B cell (primary cell): Measurements from ENCODE around the gene GMEB2. TPM values are rescaled to one million over a fixed set of nuclear protein-coding genes. Genes with fewer than 3 reads are reported as not detected.

Experiments
- ATAC-seq: fragments of 200-7000 bp; cut with Tn5 transposase; one replicate; pipeline ENCODE4 v1.10.0; 2021; ENCODE audit warnings: low read depth, mild to moderate bottlenecking, moderate number of reproducible peaks, moderate library complexity
- CTCF ChIA-PET: fragments of 350-600 bp; sonication (Branson Sonifier 250); formaldehyde crosslinking; loops from one replicate; lab custom pipeline; 2021; ENCODE audit warnings: antibody characterized with exemption, inconsistent platforms; lab: Charles Lee
- POLR2A ChIA-PET: fragments of 350-600 bp; sonication (Branson Sonifier 250); formaldehyde crosslinking; loops from one replicate; lab custom pipeline; 2021; ENCODE audit warnings: antibody characterized with exemption; lab: Charles Lee
- DNase-seq: peaks from one replicate; pipeline ENCODE4 v3.0.0; 2013
- H2AFZ ChIP-seq: 2 replicates; pipeline ENCODE4 v1.6.1; 2012; ENCODE audit warnings: mild to moderate bottlenecking, low read depth, low read length; ENCODE audit not compliant: insufficient read depth, poor library complexity, severe bottlenecking
- H3K27ac ChIP-seq, 2 donors: 1 replicate in 1 of 2; 2 replicates in 1 of 2; pipeline ENCODE4 v1.5.1; 2012 to 2013; ENCODE audit warnings: low read length in 2 of 2, mild to moderate bottlenecking in 2 of 2, moderate library complexity in 1 of 2
- H3K27me3 ChIP-seq, 4 experiments: fragments of 200-600 bp in 1 of 4; sonication (generic) in 1 of 4; replicated peaks in 1 of 4; 1 replicate in 2 of 4; 2 replicates in 2 of 4; pipeline versions ENCODE4 v1.6.1 to v1.7.0; 2013 to 2016; ENCODE audit warnings: low read length in 3 of 4, mild to moderate bottlenecking in 2 of 4, mixed read lengths in 1 of 4, moderate library complexity in 1 of 4; ENCODE audit not compliant: insufficient read depth in 4 of 4, control insufficient read depth in 3 of 4; ENCODE audit errors: control extremely low read depth in 1 of 4
- H3K36me3 ChIP-seq, 2 experiments: replicated peaks in 1 of 2; 1 replicate in 1 of 2; 2 replicates in 1 of 2; pipeline versions ENCODE4 v1.6.1 to v1.7.1; 2013; ENCODE audit warnings: low read length in 1 of 2; ENCODE audit not compliant: insufficient read depth in 2 of 2, control insufficient read depth in 1 of 2; ENCODE audit errors: control extremely low read depth in 1 of 2, extremely low read depth in 1 of 2
- H3K4me1 ChIP-seq, 2 donors: fragments of 200-600 bp in 1 of 2; sonication (generic) in 1 of 2; 1 replicate in 1 of 2; 2 replicates in 1 of 2; pipeline versions ENCODE4 v1.5.1 to v1.6.1; 2013 to 2017; ENCODE audit warnings: low read length in 2 of 2; ENCODE audit not compliant: control insufficient read depth in 2 of 2, insufficient read depth in 2 of 2
- H3K4me2 ChIP-seq: replicated peaks from 2 replicates; pipeline ENCODE3; 2012; ENCODE audit warnings: mild to moderate bottlenecking, low read depth, low read length; ENCODE audit not compliant: poor library complexity, severe bottlenecking
- H3K4me3 ChIP-seq, 5 experiments: fragments of 200-600 bp in 1 of 5; sonication (generic) in 1 of 5; 1 replicate in 3 of 5; 2 replicates in 2 of 5; pipeline versions ENCODE4 v1.5.1 to v1.7.0; 2011 to 2016; ENCODE audit warnings: low read length in 4 of 5, mild to moderate bottlenecking in 4 of 5, low read depth in 2 of 5, control low read depth in 1 of 5, moderate library complexity in 1 of 5; ENCODE audit not compliant: insufficient read depth in 1 of 5; ENCODE audit errors: control extremely low read depth in 1 of 5, extremely low read depth in 1 of 5
- H3K79me2 ChIP-seq: fragments of 200-600 bp; sonication (generic); one replicate; pipeline ENCODE4 v1.6.0; 2016; ENCODE audit warnings: low read length; ENCODE audit not compliant: control insufficient read depth, insufficient read depth
- H3K9ac ChIP-seq: fragments of 200-600 bp; sonication (generic); 2 replicates; pipeline ENCODE4 v1.6.1; 2017; ENCODE audit warnings: mild to moderate bottlenecking, low read length, moderate library complexity
- H3K9me3 ChIP-seq, 3 donors: one replicate each; pipeline versions ENCODE4 v1.6.1 to v1.7.1; 2013; ENCODE audit warnings: low read length in 2 of 3; ENCODE audit not compliant: control insufficient read depth in 2 of 3, insufficient read depth in 1 of 3; ENCODE audit errors: control extremely low read depth in 1 of 3
- H4K20me1 ChIP-seq: 2 replicates; pipeline ENCODE4 v1.6.0; 2012; ENCODE audit warnings: mild to moderate bottlenecking, low read length; ENCODE audit not compliant: insufficient read depth, control insufficient read depth, poor library complexity, severe bottlenecking
- H3K27ac Mint-ChIP-seq: one replicate; pipeline ENCODE4 v1.8.0; 2021; ENCODE audit warnings: mixed read lengths
- H3K27me3 Mint-ChIP-seq: one replicate; pipeline ENCODE4 v1.8.0; 2021; ENCODE audit warnings: mixed read lengths
- H3K4me1 Mint-ChIP-seq: one replicate; pipeline ENCODE4 v1.8.0; 2021; ENCODE audit warnings: mixed read lengths
- H3K4me3 Mint-ChIP-seq: one replicate; pipeline ENCODE4 v1.8.0; 2021; ENCODE audit warnings: mixed read lengths
- H3K9me3 Mint-ChIP-seq: one replicate; pipeline ENCODE4 v1.8.0; 2022; ENCODE audit warnings: mixed read lengths; ENCODE audit not compliant: insufficient read depth
- CTCF ChIP-seq: fragments of 200-600 bp; IDR thresholded peaks from one replicate; pipeline ENCODE4 v1.8.0; 2022; ENCODE audit warnings: antibody characterized with exemption, mild to moderate bottlenecking
- EZH2 ChIP-seq: IDR thresholded peaks from 2 replicates; pipeline ENCODE4 v1.6.1; 2012; ENCODE audit warnings: borderline replicate concordance, low read depth, mild to moderate bottlenecking, moderate library complexity, low read length; ENCODE audit not compliant: insufficient read depth, poor library complexity, severe bottlenecking
- WGBS: methylation state at CpG from one replicate; pipeline ENCODE4 v1.1.5; 2013; ENCODE audit warnings: missing lambda C conversion rate; ENCODE audit not compliant: insufficient coverage; 5-methylcytosine and 5-hydroxymethylcytosine counted together
- intact Hi-C: fragments of 100-400 bp; cut with micrococcal nuclease; formaldehyde crosslinking; loops from one replicate; pipeline ENCODE4 v1.10.0; 2022
- polyA plus RNA-seq: library from polyadenylated mRNA; depleted of rRNA; stranded (reverse); fragments of >200 nt; gene quantifications from 2 replicates; pipeline ENCODE4 v1.2.3, GENCODE V29; 2012
- total RNA-seq, 2 donors: library from RNA; stranded (reverse); fragments of 120-200 nt in 1 of 2; gene quantifications; 1 replicate in 1 of 2; 2 replicates in 1 of 2; pipeline versions ENCODE4 v1.2.3 to v1.2.4, GENCODE V29; 2013 to 2022

Gene GMEB2
- total and polyA plus RNA-seq, 2 donors (not counting 1 experiment from before 2014, with no cell fraction given) = 17.7 to 24.5 TPM

DNA sequence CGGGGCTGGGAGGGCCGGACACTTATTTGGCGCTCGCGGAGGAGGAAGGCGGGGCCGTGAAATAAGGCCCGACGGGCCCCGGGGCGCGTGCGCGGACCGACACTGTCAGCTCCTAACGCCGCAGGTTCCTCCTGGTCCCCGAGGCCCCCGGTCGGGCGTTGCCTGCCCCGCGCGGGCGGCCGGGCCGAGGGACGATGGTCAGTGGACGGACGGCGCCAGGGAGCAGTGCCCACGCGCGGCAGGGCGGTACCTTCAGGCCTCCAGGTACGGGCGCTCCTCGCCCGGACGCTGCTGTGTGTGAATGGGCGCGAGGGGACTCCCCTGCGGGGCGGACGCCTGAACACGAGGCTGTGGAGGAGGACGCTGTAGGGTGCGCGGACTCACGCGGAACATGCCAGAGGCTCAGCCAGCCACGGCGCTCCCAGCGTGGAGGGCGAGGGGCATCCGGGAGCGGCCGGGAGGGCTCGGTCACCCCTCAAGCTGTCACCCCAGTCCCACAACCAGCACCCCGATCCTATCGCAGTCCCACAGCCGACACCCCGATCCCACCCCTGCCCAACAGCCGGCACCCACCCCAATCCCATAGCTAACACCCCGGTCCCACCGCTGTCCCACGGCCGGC is 339 bp upstream of the GMEB2 start:
- peak overlapping the region; percentile 83 for H2AFZ ChIP-seq
- CTCF ChIA-PET = interaction anchor here (1.0 to 1.7 kb wide), 5 partner anchors 8 to 31 kb away, joined by 3 to 20 read pairs (median 4); partner anchors contain the start of gene RTEL1
- H3K4me1 ChIP-seq = peaks cover 33 to 47% of the 10 kb centered on the region in 2 donors
- Mint-ChIP-seq H3K27me3 (no peaks in the 10 kb centered on the region), H3K4me3 (peak overlapping the region; percentile 95), H3K9me3 (no peaks in the 10 kb centered on the region), H3K27ac (peak overlapping the region; percentile 93), H3K4me1 (peaks cover 37% of the 10 kb centered on the region)
- peak overlapping the region; percentile 38 to 90 (median 87) for H3K4me3 ChIP-seq
- DNase-seq (peak; percentile 98), ATAC-seq (peak; percentile 78)
- intact Hi-C loops = loop anchor here (1.0 to 2.0 kb wide), 4 partner anchors 8 to 270 kb away; partner anchors contain the start of gene RTEL1
- H3K27ac ChIP-seq = peak overlapping the region; percentile 75 to 84
- peaks cover under 1% of the 10 kb centered on the region for H4K20me1 ChIP-seq
- under 1% methylated on average over 68 of the region's 68 CpGs for WGBS
- H3K79me2 ChIP-seq = peaks cover 65% of the 10 kb centered on the region
- H3K9me3 ChIP-seq = no peaks in the 10 kb centered on the region
- TF ChIP-seq CTCF (no peak), EZH2 (no peak)
- peak overlapping the region; percentile 97 for H3K4me2 ChIP-seq
- peaks cover 0 to 12% of the 10 kb centered on the region in 2 experiments for H3K36me3 ChIP-seq
- H3K9ac ChIP-seq = peak overlapping the region; percentile 79
- POLR2A ChIA-PET = interaction anchor here (0.6 to 2.8 kb wide), 15 partner anchors 8 to 275 kb away, joined by 3 to 92 read pairs (median 6); partner anchors contain the start of genes ARFRP1, LIME1, PPDPF and RTEL1
- no peaks in the 10 kb centered on the region for H3K27me3 ChIP-seq
